GM18873 (cell line): ENCODE measurements around the gene KRTAP10-3.

ENCODE experiments used
- ATAC-seq: cut with Tn5 transposase; IDR thresholded peaks from one replicate; pipeline ENCODE4 v1.9.1; 2021; ENCODE audit warnings: mild to moderate bottlenecking, moderate library complexity, moderate number of reproducible peaks; ENCODE audit not compliant: unreplicated experiment, low FRiP score

KRTAP10-3 gene

DNA sequence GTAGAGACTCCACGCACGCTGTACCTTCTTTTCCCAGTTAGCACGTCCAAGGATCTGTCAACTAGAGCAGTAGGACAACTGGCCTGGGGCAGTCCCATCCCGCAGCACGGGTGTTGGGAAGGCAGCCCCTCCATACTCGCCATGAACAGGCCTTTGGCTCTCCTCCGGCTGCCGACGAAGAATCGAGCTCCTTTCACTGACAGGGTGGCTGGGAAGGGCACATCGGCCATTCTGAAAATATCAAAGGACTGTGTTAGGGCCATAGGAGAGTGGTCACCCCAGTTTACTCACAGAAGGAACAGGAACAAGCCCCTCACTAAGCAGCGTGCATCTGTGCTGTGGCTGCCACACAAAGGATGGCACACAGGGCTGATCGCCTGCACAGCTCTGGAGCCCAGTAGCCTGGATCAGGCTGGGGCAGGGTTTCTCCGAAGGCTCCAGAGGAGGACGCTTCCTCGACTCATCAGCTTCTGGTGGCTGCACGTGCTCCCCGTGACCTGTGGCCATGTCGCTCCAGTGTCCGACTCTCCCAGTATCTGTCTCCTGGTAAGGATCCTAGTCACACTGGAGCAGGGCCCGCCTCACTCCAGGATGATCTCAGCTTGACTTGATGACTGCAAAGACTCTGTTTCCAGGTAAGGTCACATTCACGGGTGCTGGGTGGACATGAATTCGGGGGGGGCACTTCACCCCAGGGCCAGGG lies 27.5 kb downstream of the KRTAP10-3 start:
- ATAC-seq = no peak

DNA sequence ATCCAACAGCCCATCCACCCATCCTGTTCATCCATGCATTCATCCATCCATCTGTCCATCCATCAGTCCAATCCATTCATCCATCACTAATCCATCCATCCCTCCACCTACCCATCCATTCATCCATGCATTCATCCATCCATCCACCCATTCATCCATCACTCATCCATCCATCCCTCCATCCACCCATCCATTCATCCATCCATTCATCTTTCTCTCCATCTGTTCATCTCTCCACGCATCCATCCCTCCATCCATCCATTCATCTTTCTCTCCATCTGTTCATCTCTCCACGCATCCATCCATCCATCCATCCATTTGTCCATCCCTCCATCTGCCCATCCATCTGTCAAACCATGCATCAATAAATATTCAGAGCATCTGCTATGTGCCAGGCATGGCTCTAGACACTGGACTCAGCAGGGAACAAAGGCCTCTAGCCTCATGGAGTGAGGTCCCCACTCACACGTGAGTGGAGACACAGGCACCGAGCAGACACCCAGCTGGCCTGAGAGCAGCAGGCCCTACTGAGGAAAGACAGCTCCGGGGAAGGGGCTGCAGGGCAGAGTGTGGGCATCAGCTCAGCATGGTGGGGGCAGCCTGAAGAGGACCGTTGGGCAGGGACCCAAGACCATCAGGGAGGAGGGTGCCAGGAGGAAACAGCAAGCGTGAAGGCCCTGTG lies 28.2 kb downstream of the KRTAP10-3 start:
- no peak for ATAC-seq

DNA sequence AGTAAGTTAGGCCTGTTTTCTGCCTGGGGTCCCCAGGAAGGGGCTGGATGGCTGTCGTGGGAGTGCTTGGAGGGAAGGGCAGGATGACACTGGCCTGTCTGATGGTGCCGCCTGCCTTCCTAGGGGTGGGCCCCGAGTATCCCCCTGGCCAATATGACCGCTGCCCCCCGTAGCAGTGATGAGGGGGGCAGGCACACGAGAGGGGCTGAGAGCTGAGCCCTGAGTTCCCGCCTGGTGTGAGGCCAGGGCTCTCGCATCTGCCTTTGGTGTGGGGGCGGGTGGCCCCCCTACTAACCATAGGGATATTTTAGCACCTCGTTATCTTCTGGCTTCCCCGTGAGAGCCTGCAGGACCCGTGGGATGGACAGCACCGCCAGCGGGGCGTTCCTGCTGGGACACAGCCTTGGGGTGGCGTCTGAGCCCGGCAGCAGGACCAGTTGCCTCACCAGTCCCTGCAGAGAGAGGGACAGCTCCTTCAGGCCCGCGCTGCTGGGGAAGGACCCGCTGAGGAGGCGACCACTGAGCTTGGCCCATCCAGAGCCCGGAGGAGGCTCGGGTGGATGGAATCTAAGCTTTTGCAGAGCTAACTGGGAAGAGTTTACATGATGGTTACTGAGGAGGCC lies 29.0 kb downstream of the KRTAP10-3 start:
- ATAC-seq = no peak

DNA sequence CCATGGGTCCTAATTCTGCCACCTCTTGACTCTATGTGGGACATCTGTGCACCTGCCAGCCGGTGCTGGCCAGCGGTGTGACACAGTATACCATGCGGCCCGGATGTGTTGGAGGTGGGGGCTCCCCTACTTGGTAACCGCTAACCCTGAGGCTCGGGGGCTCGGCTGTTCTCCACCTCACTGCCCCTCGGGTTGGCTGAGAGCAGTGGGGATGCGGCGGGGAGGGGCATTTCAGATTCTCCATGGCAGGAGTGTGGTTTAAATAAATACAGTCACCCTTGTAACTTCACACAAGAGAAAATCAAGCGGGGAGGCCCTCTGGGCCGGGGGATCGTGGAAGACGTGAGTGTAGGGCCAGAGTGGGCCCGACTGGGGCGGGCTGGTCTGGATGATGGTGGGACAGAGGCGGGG lies 29.6 kb downstream of the KRTAP10-3 start:
- no peak for ATAC-seq

DNA sequence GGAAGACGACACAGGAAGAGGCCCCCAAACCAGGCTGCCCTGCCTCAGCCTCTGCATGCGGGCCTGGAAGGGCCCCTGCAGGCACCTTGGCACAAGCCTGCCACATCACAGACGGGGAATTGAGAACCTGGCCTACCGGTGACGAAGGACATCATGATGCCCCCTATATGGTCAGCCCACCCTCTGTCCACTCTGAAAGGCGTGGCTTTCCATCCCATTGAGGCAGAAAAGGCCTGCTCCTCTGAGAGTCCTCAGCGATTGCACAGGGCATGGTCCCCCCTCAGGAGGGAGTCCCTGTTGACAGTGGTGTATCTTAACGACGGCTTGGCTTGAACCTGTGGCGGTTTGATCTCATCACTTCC lies 30.0 kb downstream of the KRTAP10-3 start:
- ATAC-seq = no peak

DNA sequence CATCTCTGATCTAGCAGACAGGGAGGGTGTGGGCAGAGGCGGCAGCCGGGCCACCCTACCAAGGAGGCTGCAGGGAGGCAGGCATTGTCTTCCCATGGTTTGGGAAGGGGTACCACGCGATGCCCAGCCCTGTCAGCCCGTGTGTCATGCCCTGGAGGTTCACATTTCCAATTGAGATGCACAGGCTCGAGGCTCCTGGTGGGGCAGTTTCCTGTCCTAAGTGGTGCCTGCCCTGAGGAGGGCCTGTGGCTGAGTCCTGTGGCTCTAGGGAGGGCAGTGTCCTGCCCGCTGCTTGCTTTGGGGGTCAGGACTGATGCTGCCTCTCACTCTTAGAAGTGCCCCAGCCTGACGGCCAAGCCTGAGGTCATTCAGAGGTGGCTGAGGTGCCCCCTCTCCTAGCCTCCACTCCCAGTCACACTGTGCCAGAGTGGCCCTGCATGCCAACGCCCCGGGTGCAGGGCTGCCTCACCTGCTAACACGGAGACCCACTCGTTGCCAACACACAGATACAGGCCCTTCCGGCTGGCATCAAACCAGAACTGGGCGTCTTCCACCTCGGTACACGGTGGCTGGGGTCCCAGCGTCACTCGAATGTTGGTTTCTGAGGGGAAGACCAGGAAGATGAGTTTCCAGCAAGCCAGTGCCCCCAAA lies 30.5 kb downstream of the KRTAP10-3 start:
- no peak for ATAC-seq

DNA sequence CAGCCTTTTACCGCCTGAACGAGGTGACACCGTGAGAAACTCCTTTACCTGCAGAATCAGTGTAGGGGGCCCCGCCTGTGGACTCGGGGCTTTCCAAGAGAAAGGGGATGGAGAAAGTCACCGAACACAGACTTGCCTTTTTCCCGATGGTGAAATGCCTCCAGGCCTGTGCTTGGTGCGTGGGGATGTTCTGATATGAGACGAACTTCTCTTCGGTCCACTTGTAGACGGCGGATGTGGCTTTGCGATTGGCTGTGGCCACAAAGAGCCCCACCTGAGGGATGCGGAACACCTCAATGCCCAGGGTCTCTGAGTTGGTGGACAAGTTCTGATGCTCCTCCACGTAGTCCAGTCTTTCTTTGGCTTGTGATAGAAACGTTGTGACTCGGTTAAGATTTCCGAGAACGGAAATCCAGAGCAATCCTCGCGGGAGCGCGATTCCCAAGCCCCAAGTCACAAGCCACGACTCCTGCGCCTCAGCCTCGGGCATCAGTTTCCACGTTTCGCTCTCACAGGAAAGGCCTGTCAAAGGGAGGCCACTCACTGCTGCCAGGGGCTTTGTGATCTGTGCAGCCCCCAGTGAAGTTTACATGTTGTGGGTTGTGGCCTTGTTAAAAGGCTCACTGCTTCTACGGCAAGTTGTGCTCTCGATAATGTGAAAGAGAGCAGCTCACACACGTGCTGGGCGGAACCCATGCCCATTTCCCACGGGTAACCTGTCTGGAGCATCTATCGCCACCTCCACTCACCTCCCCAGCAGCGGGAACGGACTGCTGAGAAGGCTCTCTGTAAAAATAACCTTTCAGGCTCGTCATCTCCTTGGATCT lies 31.2 kb downstream of the KRTAP10-3 start:
- no peak for ATAC-seq

DNA sequence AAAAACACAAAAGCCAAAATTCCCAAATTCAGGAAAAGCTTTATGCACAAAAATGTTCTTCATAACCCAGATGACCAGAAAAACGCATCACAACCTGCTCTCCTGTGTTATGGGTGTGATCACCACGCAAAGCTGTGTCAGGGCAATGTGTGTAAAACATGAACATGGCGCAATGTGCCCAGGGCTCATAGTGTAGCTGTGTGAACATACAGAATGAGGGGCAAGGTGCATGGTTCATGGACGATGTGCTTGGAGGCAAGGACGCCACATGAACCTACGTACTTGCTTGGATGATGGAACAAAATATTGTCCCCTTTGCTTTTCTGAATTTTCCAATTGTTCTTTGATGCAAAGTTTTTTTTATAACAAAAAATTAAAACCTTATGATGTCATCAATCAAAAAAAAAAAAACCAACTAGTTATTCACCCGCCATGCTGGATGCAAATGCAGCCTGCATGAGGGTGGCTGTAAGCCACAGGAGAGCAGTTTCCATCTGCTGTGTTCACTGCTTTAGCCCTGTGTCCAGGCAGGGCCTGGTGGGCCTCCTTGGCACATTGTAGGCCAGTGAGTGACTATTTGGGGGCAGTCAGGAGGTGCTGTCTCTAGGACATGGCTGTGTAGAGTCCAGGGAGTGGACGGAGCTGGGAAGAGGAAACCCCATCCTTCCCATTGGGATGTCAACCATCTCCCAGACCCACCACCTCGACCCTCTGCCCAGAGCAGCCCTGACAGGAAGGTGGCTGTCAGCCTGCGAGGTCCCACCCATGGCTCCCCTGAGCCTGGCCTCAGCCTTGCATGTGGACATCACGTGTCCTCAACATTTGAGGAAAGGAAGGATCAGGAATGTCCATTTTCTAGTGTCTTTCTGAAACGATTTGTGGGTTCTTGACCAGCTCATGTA lies 32.2 kb downstream of the KRTAP10-3 start:
- no peak for ATAC-seq

DNA sequence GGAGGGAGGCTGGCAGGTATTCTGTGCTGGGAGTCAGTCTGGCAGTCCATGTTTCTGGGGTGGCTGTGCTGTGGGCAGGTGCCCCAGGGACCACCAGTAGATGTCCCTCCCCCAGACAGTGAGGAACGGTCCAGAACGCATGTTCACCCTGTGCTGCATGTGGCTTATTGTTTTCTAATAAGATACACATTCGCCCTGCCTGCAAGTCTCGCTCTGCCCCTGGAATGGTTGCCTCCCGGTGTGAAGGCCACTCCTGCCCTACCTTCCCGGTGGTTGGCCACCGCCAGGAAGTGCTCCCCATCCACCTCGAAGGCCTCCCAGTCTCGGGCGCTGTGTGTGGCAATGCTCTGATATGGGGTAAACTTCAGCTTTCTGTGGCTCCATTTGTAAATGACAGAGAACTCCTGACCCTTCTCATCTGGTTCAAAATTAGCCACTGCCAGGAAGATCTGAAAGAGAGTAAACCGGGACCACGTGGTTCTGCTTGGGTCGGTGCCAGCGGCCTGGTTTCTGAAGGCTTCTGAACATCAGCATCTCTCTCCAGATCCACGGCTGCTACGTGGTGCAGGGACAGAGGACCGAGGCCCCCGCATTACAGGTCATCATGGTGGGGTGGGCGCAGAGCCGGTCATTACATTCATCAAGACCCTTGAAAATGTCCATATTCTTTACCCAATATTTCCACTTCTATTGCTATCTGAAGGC lies 33.1 kb downstream of the KRTAP10-3 start:
- ATAC-seq = no peak

DNA sequence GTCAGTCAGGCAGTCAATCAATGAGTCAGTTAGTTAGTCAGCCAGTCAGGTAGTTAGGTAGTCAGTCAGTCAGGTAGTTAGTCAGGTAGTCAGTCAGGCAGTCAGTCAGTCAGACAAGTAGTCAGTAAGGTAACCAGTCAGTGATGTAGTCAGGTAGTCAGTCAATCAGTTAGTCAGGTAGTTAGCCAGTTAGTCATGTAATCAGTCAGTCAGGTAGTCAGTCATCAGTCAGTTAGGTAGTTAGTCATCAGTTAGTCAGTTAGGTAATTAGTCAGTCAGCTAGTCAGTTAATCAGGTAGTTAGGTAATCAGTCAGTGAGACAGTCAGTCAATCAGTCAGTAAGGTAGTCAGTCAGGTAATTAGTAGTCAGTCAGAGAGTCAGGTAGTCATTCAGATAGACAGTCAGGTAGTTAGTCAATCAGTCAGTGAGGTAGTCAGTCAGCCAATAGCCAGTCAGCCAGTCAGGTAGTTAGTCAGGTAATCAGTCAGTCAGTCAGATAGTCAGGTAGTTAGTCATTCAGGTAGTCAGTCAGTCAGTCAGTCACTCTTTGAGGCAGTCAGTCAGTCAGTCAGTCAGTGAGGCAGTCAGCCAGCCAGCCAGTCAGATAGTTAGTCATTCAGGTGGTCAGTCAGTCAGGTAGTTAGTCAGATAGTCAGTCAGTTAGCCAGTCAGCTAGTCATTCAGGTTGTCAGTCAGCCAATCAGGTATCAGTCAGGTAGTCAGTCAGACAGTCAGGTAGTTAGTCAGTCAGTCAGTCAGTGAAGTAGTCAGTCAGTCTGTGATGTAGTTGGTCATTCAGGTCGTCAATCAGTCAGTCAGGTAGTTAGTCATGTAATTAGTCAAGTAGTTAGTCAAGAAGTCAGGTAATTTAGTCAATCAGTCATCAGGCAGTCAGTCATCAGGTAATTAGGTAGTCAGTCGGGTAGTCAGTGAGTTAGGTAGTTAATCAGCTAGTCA lies 33.9 kb downstream of the KRTAP10-3 start:
- ATAC-seq = no peak

DNA sequence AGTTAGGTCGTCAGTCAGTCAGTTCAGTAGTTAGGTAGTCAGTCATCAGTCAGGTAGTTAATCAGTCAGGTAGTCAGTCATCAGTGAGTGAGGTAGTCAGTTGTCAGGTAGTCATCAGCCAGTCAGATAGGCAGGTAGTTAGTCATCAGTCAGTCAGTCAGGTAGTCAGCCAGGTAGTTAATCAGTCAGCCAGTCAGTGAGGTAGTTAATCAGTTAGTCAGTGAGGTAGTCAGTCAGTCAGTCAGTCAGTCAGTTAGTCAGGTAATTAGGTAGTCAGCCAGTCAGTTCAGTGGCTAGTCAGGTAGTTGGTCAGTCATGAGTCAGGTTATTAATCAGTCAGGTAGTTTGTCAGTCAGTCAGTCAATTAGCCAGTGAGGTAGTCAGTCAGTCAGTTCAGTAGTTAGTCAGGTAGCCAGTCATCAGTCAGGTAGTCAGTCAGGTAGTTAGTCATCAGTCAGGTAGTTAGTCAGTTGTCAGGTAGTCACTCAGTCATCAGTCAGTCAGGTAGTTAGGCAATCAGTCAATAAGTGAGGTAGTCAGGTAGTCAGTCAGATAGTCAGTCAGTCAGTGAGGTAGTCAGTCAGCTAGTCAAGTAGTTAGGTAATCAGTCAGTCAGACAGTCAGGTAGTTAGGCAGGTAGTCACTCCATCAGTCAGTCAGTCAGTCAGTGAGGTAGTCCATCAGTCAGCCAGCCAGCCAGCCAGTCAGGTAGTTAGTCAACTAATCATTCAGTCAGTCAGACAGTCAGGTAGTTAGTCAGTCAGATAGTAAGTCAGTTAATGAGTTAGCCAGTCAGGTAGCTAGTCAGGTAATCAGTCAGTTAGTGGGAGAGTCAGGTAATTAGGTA lies 34.8 kb downstream of the KRTAP10-3 start:
- ATAC-seq = no peak

DNA sequence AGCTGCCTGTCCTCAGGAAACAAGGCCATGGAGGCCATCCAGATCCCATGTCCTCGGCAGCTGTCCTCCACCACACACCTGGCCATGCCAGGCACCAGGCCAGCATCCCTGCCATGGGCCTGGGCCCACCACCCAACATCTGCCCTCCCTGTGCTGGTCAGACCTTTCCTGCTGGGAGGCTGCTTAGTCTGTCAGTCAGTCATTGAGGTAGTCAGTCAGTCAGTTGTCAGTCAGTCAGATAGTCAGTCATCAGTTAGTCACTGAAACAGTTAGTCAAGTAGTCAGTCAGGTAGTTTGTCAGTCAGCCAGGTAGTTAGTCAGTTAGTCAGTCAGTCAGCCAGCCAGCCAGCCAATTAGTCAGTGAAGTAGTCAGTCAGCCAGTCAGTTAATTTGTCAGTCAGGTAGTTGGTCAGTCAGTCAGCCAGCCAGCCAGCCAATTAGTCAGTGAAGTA lies 35.8 kb downstream of the KRTAP10-3 start:
- no peak for ATAC-seq

DNA sequence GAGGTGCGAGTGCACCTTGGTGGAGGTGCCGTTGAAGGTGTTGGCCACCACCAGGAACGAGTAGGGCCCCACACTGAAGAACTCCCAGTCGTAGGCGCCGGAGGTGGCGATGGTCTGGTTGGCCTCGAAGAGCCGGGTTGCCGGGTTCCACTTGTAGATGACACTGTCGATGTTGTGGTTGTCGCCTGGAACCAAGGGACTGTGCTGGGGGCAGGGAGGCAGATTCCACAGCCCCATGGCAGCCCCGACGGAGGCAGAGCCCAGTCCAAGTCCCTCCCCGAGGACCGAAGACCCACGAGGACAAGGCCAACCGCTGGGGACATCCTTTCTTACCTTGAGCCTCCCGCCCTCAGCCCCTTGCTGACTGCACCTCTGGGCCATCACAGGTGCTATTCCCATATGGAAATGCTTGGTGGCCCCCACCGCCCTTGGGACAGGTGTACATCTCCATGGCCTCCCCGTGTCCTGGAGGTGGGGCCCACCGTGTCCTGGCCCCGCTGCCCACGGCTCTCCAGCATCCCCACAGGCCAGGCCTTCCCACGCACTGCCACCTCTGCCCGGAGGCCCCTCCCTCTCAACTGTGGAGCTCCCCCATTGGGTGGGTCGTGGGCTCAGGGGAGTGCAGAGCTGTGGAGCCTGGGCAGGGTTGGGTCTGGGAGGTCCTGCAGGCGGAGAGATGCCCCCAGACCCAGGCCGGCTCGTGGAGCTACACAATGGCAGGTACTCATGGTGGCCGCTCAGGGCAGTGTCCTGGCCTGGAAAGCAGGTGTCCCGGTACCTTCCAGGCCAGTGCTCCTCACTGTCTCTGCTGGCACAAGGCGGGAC lies 36.5 kb downstream of the KRTAP10-3 start:
- ATAC-seq = no peak

DNA sequence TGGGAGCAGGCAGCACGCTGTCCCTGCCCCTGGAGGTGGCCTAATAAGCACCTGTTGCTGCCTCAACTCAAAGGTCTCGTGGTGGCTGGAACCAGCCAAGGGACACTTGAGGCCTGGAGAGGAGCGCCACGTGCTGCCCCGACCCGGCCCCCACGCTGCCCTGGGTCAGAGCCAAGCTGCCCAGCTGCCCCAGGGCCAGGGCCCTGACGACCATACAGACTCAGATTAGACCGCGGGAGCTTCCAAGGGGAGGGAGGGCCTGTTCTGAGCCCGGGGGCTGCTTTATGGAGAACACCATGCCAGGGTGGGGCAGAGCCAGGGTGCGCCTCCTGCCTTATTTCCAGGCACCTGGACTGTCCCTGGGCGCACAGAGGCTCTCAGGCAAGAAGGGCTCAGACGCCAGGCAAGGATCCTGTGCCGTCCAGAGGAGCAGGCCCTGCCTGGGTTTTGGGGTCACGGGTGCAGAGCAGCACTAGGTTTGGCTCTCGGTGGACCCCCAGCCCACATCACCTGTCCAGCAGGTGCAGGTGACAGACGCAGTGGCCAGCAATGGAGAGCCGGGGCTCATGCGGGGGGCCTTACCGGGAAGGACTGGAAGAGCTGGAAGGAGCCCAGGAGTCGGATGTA lies 37.2 kb downstream of the KRTAP10-3 start:
- ATAC-seq = no peak
